Glomerular endothelial cell (primary cell): ENCODE data around the gene TARDBP. TPM values are rescaled to one million over a fixed set of nuclear protein-coding genes. Genes with fewer than 3 reads are reported as not detected.

Experiments
- total RNA-seq: library from RNA; depleted of rRNA; stranded (reverse); fragments of >200 nt; gene quantifications from 2 replicates; pipeline ENCODE4 v1.2.3, GENCODE V29; 2015

TARDBP gene
- total RNA-seq, 1 donor from 2014 or later = 108 TPM

Other genes starting within 250 kb of the TARDBP start
- gene CASZ1, start 216.0 kb upstream of the TARDBP start, total RNA-seq = 5.7 and 6.2 TPM in 2 replicates
- gene MASP2, start 34.6 kb downstream of the TARDBP start, total RNA-seq = not detected in 2 replicates
- 76.9 and 139 TPM in 2 replicates for gene SRM, start 47.4 kb downstream of the TARDBP start, total RNA-seq
- 68.9 and 89.7 TPM in 2 replicates for gene EXOSC10, start 87.2 kb downstream of the TARDBP start, total RNA-seq
- gene ANGPTL7, start 176.7 kb downstream of the TARDBP start, total RNA-seq = not detected in 2 replicates
- 40.5 and 53.8 TPM in 2 replicates for gene MTOR, start 249.9 kb downstream of the TARDBP start, total RNA-seq